K562 (cell line): ENCODE data around the gene EML5. TPM values are rescaled to one million over a fixed set of nuclear protein-coding genes. Genes with fewer than 3 reads are reported as not detected.

Experiments
- BCLAF1 ChIP-seq, 2 experiments: fragments of 450-650 bp in 1 of 2; IDR thresholded peaks; 2 replicates each; pipeline ENCODE4 v1.6.1; 2011 to 2017; ENCODE audit warnings: low read depth in 2 of 2, antibody characterized with exemption in 1 of 2, borderline replicate concordance in 1 of 2, low read length in 1 of 2, mild to moderate bottlenecking in 1 of 2, mixed read lengths in 1 of 2; ENCODE audit not compliant: control insufficient read depth in 1 of 2
- BDP1 ChIP-seq: IDR thresholded peaks from 3 replicates; pipeline ENCODE4 v1.6.1; 2011; ENCODE audit not compliant: insufficient read length, insufficient read depth
- EP300 ChIP-seq: IDR thresholded peaks from 2 replicates; pipeline ENCODE4 v1.6.1; 2012; ENCODE audit warnings: low read length, improper control_type of control experiment
- FOXJ2 ChIP-seq: fragments of 200-800 bp; sonication (Bioruptor generic); IDR thresholded peaks from 2 replicates; pipeline ENCODE4 v1.6.1; 2016; ENCODE audit warnings: missing genetic modification characterization, missing compliant biosample characterization
- GTF2E2 ChIP-seq: fragments of 200-800 bp; sonication (Bioruptor generic); IDR thresholded peaks from 2 replicates; pipeline ENCODE4 v1.6.1; 2016; ENCODE audit warnings: missing genetic modification characterization, missing compliant biosample characterization
- KDM5B ChIP-seq: fragments of 200-600 bp; sonication (generic); IDR thresholded peaks from 2 replicates; pipeline ENCODE4 v1.6.1; 2012; ENCODE audit warnings: low read depth, mild to moderate bottlenecking, moderate library complexity, low read length, control low read depth, inconsistent platforms; ENCODE audit not compliant: insufficient replicate concordance
- KLF13 ChIP-seq: fragments of 450-650 bp; IDR thresholded peaks from 2 replicates; pipeline ENCODE4 v1.6.1; 2016; ENCODE audit warnings: missing genetic modification characterization, low read depth, mild to moderate bottlenecking, missing compliant biosample characterization, moderate library complexity, borderline replicate concordance
- L3MBTL2 ChIP-seq: fragments of 450-650 bp; IDR thresholded peaks from 2 replicates; pipeline ENCODE4 v1.6.1; 2016; ENCODE audit warnings: mild to moderate bottlenecking, moderate library complexity
- MAFG ChIP-seq: fragments of 450-650 bp; conservative IDR thresholded peaks from 2 replicates; pipeline ENCODE4 v1.6.1; 2016; ENCODE audit warnings: missing genetic modification characterization, missing compliant biosample characterization
- NCOA1 ChIP-seq: fragments of 450-650 bp; IDR thresholded peaks from 2 replicates; pipeline ENCODE4 v1.6.1; 2016; ENCODE audit warnings: low read depth
- NFIC ChIP-seq: fragments of 450-650 bp; IDR thresholded peaks from 2 replicates; pipeline ENCODE4 v1.6.1; 2017; ENCODE audit warnings: mild to moderate bottlenecking, inconsistent platforms
- PML ChIP-seq: IDR thresholded peaks from 2 replicates; pipeline ENCODE4 v1.6.1; 2012; ENCODE audit warnings: low read length, inconsistent platforms
- SAFB2 ChIP-seq: fragments of 200-400 bp; formaldehyde crosslinking; IDR thresholded peaks from 2 replicates; pipeline ENCODE4 v1.6.1; 2018; ENCODE audit warnings: borderline replicate concordance, low read length, low read depth, moderate library complexity; ENCODE audit not compliant: severe bottlenecking
- SLC30A9 ChIP-seq: fragments of 250-450 bp; sonication (Bioruptor Pico); IDR thresholded peaks from 2 replicates; pipeline ENCODE4 v1.8.0; 2022; ENCODE audit warnings: mild to moderate bottlenecking, moderate library complexity
- SMAD1 ChIP-seq: fragments of 150-350 bp; IDR thresholded peaks from 2 replicates; pipeline ENCODE4 v1.6.1; 2014; ENCODE audit warnings: low read length, low read depth; ENCODE audit not compliant: partially characterized antibody
- TEAD1 ChIP-seq, 2 experiments: fragments of 450-650 bp in 1 of 2; sonication (generic) in 1 of 2; formaldehyde crosslinking; IDR thresholded peaks; 2 replicates each; pipeline versions ENCODE4 v1.4.0 to v1.8.0; 2020 to 2022; ENCODE audit warnings: mild to moderate bottlenecking in 2 of 2, missing genetic modification reagents in 1 of 2
- XRCC3 ChIP-seq: fragments of 450-650 bp; IDR thresholded peaks from 2 replicates; pipeline ENCODE4 v1.6.1; 2017; ENCODE audit warnings: mild to moderate bottlenecking, moderate library complexity
- YY1 ChIP-seq, 3 experiments: IDR thresholded peaks; 2 replicates each; pipeline ENCODE4 v1.6.1; 2011; ENCODE audit warnings: low read length in 2 of 3, mild to moderate bottlenecking in 2 of 3, moderate library complexity in 2 of 3, borderline replicate concordance in 1 of 3, control low read depth in 1 of 3, low read depth in 1 of 3; ENCODE audit not compliant: insufficient read depth in 3 of 3, insufficient replicate concordance in 2 of 3, control insufficient read depth in 1 of 3, insufficient read length in 1 of 3; ENCODE audit errors: extremely low read depth in 1 of 3
- ZC3H8 ChIP-seq: fragments of 450-650 bp; IDR thresholded peaks from 2 replicates; pipeline ENCODE4 v1.6.1; 2017
- ZFX ChIP-seq: sonication (generic); formaldehyde crosslinking; IDR thresholded peaks from 2 replicates; pipeline ENCODE4 v1.8.0; 2022; ENCODE audit warnings: mild to moderate bottlenecking, missing genetic modification reagents, moderate library complexity
- ZNF445 ChIP-seq: fragments of 250-450 bp; sonication (Bioruptor Pico); IDR thresholded peaks from 2 replicates; pipeline ENCODE4 v1.4.0; 2020; ENCODE audit warnings: low read depth, mild to moderate bottlenecking, moderate library complexity
- ZNF511 ChIP-seq: sonication (generic); formaldehyde crosslinking; IDR thresholded peaks from 2 replicates; pipeline ENCODE4 v1.8.0; 2022; ENCODE audit warnings: mild to moderate bottlenecking, missing genetic modification reagents
- polyA plus RNA-seq, 8 experiments: library from polyadenylated mRNA; depleted of rRNA in 4 of 8; stranded (reverse) in 5 of 8; unstranded in 3 of 8; fragments of >200 nt; fragmentation: Nextera tagmentation in 2 of 8; fragmentation: Illumina TruSeq in 1 of 8; extraction: Ambion mirVana in 2 of 8; extraction: Trizol in 1 of 8; gene quantifications; 2 replicates each; pipeline versions ENCODE4 v1.2.1 to v1.2.3, GENCODE V29; 2011 to 2014; ENCODE audit warnings: inconsistent platforms in 1 of 8, missing spikeins in 1 of 8
- total RNA-seq, 7 experiments: library from RNA; depleted of rRNA in 6 of 7; stranded (reverse); fragments of >200 nt in 6 of 7; fragmentation: Illumina TruSeq in 2 of 7; extraction: Trizol in 2 of 7; gene quantifications; 2 replicates each; pipeline versions ENCODE4 v1.2.1 to v1.2.3, GENCODE V29; 2011 to 2021; ENCODE audit warnings: low replicate concordance in 1 of 7

The EML5 gene
- total and polyA plus RNA-seq, 9 of the 15 experiments (the other 6 are each of a cell fraction or from before 2014, with no cell fraction given): 0.06 to 0.34 (median 0.22) TPM

GRCh38 chr14:88824314-88825077 lies 31.7 kb upstream of the EML5 start, which contains the start of gene TTC8 (continued):
- peak; percentile 28 for TF ChIP-seq SMAD1
- TF ChIP-seq PML: peak; percentile 65; the same call in 1 of the 2 replicates
- TF ChIP-seq XRCC3: no peak
- TF ChIP-seq NFIC: peak; percentile 38; the same call in 1 of the 2 replicates
- TF ChIP-seq ZFX (CRISPR knock-in tag): peak; percentile 95
- no peak for TF ChIP-seq BDP1
- TF ChIP-seq SAFB2: no peak
- no peak for TF ChIP-seq NCOA1
- peak; percentile 43; the same call in 1 of the 2 replicates for TF ChIP-seq ZNF511 (CRISPR knock-in tag)
- TF ChIP-seq L3MBTL2: peak; percentile 38
- no peak for TF ChIP-seq SLC30A9 (CRISPR knock-in tag)
- peak; percentile 61 for TF ChIP-seq KDM5B
- TF ChIP-seq KLF13 (tag): peak; percentile 72; the same call in 1 of the 2 replicates
- TF ChIP-seq MAFG (tag): no peak
- TF ChIP-seq EP300: no peak
- peak; percentile 8 to 78 (median 60) for TF ChIP-seq YY1 (IDR thresholded peaks at IDR 0.05; ENCODE audit: borderline replicate concordance in 1 of 3, control insufficient read depth in 1 of 3, extremely low read depth in 1 of 3, insufficient read depth in 3 of 3, insufficient read length in 1 of 3, insufficient replicate concordance in 2 of 3, low read depth in 1 of 3, low read length in 2 of 3)
- no peak for TF ChIP-seq ZC3H8
- TF ChIP-seq FOXJ2: no peak
- TF ChIP-seq TEAD1 (CRISPR knock-in tag; IDR thresholded peaks at IDR 0.05): no peak
- TF ChIP-seq GTF2E2 (tag): no peak
- TF ChIP-seq BCLAF1 (IDR thresholded peaks at IDR 0.05; ENCODE audit: borderline replicate concordance in 1 of 2, control insufficient read depth in 1 of 2, low read depth in 2 of 2, low read length in 1 of 2): no peak
- no peak for TF ChIP-seq ZNF445 (CRISPR knock-in tag)
